Measurements from ENCODE around the gene MB. TPM values are rescaled to one million over a fixed set of nuclear protein-coding genes. Genes with fewer than 3 reads are reported as not detected.

Gene MB
- total RNA-seq, 4 donors from 2014 or later = not detected

DNA sequence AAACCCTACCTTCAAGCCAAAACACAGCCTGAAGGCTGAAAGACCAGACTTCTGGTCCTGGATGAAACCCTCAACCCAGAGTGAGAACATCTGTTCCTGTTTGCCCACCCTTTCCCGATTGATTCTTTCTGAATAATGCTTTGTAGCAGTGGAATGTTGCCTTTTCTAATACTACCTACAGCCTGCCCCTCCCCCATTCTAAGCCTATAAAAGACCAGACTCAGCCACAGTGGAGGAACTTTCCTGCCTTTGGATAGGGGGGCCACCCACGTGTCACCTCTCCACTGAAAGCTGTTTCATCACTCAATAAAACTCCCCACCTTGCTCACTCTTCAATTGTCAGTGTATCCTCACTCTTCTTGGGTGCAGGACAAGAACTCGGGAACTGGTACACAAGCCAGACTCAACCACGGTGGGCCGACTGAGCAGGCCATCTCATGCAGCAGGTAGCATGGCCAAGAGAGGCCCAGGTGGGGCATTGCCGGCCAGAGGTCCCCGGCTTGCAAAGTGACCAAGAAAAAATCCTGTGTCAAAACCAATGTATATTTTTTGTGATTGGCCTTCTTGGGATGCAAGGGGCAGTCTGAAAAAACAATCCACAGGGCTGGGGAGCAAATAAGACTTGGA is 24.5 kb upstream of the MB start:
- H3K4me3 ChIP-seq = no peak overlapping the region
- TF ChIP-seq EP300 (IDR thresholded peaks at IDR 0.05) = no peak
- TF ChIP-seq POLR2A (IDR thresholded peaks at IDR 0.05) = no peak
- TF ChIP-seq, protein P1, sequence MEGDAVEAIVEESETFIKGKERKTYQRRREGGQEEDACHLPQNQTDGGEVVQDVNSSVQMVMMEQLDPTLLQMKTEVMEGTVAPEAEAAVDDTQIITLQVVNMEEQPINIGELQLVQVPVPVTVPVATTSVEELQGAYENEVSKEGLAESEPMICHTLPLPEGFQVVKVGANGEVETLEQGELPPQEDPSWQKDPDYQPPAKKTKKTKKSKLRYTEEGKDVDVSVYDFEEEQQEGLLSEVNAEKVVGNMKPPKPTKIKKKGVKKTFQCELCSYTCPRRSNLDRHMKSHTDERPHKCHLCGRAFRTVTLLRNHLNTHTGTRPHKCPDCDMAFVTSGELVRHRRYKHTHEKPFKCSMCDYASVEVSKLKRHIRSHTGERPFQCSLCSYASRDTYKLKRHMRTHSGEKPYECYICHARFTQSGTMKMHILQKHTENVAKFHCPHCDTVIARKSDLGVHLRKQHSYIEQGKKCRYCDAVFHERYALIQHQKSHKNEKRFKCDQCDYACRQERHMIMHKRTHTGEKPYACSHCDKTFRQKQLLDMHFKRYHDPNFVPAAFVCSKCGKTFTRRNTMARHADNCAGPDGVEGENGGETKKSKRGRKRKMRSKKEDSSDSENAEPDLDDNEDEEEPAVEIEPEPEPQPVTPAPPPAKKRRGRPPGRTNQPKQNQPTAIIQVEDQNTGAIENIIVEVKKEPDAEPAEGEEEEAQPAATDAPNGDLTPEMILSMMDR (IDR thresholded peaks at IDR 0.05) = no peak
- DNase-seq (ENCODE audit: low spot score in 2 of 2) = no peak
- no peaks in the 10 kb centered on the region for H3K36me3 ChIP-seq
- peaks cover 0 to 42% (median 17%) of the 10 kb centered on the region in 4 donors for H3K4me1 ChIP-seq
- 81% methylated on average over 7 of the region's 7 CpGs for WGBS, 2 donors
- no peak overlapping the region for H3K27ac ChIP-seq
- H3K9me3 ChIP-seq = no peaks in the 10 kb centered on the region
- H3K27me3 ChIP-seq = no peaks in the 10 kb centered on the region

DNA sequence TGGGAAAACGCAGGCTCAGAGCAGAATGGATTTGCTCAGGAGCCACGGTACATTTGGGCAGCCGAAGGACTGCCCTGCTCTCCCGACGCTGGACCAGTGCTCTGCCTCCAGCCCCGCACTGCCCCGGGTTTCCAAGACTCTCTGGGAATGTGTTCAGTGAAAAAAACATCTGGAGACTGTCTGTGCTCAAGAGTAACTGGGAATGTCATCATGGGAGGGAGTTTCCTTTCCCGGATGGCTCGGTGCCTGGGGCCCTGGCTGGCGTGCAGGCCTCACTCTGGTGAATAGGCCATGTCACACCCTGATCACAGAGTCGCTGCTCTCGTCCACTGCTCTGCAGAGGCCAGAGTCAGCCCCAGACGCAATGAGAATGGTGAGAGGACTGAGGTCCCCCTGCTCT is 21.3 kb upstream of the MB start:
- peak; percentile 72 to 81 for DNase-seq (ENCODE audit: low spot score in 2 of 2)
- H3K4me1 ChIP-seq = peaks cover 0 to 29% (median 15%) of the 10 kb centered on the region in 4 donors
- H3K9me3 ChIP-seq = no peaks in the 10 kb centered on the region
- H3K4me3 ChIP-seq = no peak overlapping the region
- 19 to 22% methylated on average over 13 of the region's 13 CpGs for WGBS, 2 donors
- no peaks in the 10 kb centered on the region for H3K27me3 ChIP-seq
- H3K36me3 ChIP-seq = no peaks in the 10 kb centered on the region
- no peak for TF ChIP-seq POLR2A (IDR thresholded peaks at IDR 0.05)
- TF ChIP-seq, protein P1 (IDR thresholded peaks at IDR 0.05) = peak in 1 of 5 experiments; percentile 7
- TF ChIP-seq EP300 (IDR thresholded peaks at IDR 0.05) = peak in 1 of 2 donors; percentile 84
- peak overlapping the region; percentile 40 to 90 (median 80) for H3K27ac ChIP-seq

GRCh38 chr22:35638001-35638400 is 20.9 kb upstream of the MB start:
- WGBS, 2 donors = 47 to 69% methylated on average over 5 of the region's 5 CpGs
- Histone ChIP-seq H3K27me3 (no peaks in the 10 kb centered on the region), H3K27ac (peak overlapping the region; percentile 40 to 90 (median 80)), H3K36me3 (no peaks in the 10 kb centered on the region), H3K4me1 (peaks cover 0 to 29% (median 15%) of the 10 kb centered on the region in 4 donors), H3K4me3 (no peak overlapping the region), H3K9me3 (no peaks in the 10 kb centered on the region)
- DNase-seq (ENCODE audit: low spot score in 2 of 2) = no peak
- no peak for TF ChIP-seq EP300 (IDR thresholded peaks at IDR 0.05)
- TF ChIP-seq, protein P1 (IDR thresholded peaks at IDR 0.05) = no peak
- TF ChIP-seq POLR2A (IDR thresholded peaks at IDR 0.05) = no peak

GRCh38 chr22:35637254-35637653 is 20.1 kb upstream of the MB start:
- no peak overlapping the region for H3K4me3 ChIP-seq
- H3K9me3 ChIP-seq = no peaks in the 10 kb centered on the region
- no peaks in the 10 kb centered on the region for H3K27me3 ChIP-seq
- no peak for DNase-seq (ENCODE audit: low spot score in 2 of 2)
- H3K36me3 ChIP-seq = no peaks in the 10 kb centered on the region
- H3K27ac ChIP-seq = peak overlapping the region in 2 of 4 donors; percentile 83 to 90
- peaks cover 0 to 24% (median 15%) of the 10 kb centered on the region in 4 donors for H3K4me1 ChIP-seq
- WGBS, 2 donors = 73 to 78% methylated on average over 5 of the region's 5 CpGs
- TF ChIP-seq, protein P1 (IDR thresholded peaks at IDR 0.05) = no peak
- TF ChIP-seq EP300 (IDR thresholded peaks at IDR 0.05) = no peak
- no peak for TF ChIP-seq POLR2A (IDR thresholded peaks at IDR 0.05)

DNA sequence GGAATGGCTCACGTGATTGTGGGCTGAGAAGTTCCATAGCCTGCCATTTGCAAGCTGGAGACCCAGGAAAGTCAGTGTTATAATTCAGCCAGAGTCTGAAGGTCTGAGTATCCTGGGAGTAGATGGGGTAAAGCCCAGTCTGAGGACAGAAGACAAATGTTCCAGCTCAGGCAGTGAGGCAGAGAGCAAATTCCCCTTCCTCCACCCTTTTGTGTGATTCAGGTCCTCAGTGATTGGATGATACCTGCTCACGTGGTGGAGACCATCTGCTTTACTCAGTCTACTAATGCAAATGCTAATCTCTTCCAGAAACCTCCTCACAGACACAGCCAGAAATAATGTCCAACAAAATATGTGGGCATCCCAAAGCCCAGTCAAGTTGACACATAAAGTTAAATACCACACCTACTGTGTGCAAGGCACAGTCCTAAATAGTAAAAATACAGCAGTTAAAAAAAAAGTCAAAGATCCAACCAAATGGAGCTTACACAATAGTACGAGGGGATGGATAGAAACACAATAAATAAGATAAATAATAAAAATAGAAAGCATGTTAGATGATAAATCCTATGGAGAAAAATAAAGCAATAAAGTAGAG is 17.9 kb upstream of the MB start:
- Histone ChIP-seq H3K9me3 (no peaks in the 10 kb centered on the region), H3K4me1 (peaks cover 0 to 22% (median 15%) of the 10 kb centered on the region in 4 donors), H3K27ac (no peak overlapping the region), H3K27me3 (no peaks in the 10 kb centered on the region), H3K36me3 (no peaks in the 10 kb centered on the region), H3K4me3 (no peak overlapping the region)
- no peak for DNase-seq (ENCODE audit: low spot score in 2 of 2)
- 69 to 82% methylated on average over 3 of the region's 3 CpGs for WGBS, 2 donors
- TF ChIP-seq, protein P1 (IDR thresholded peaks at IDR 0.05) = no peak
- no peak for TF ChIP-seq POLR2A (IDR thresholded peaks at IDR 0.05)
- TF ChIP-seq EP300 (IDR thresholded peaks at IDR 0.05) = no peak
